Measurements from ENCODE around the gene OR5M10.
"Not testable (repeated sequence)": the region's sequence is repeated elsewhere in the genome, so short reads cannot be mapped to it uniquely, and the experiment has no call there.

Gene OR5M10

GRCh38 chr11:56577621-56578020 lies at the start of gene OR5M10:
TSS of gene OR5M10 (minus strand) at chr11:56577721. CDS start at chr11:56577721, 0 bp downstream.
- DNase-seq (ENCODE audit: low spot score) = no peak

- no peak for DNase-seq (ENCODE audit: low spot score)
Measured at GRCh38 chr11:56625946-56626345, 48.4 kb upstream of the OR5M10 start.

- DNase-seq (ENCODE audit: low spot score) = peak; percentile 26
Measured at GRCh38 chr11:56624661-56625110, 47.2 kb upstream of the OR5M10 start.

- no peak for DNase-seq (ENCODE audit: low spot score)
Measured at GRCh38 chr11:56611174-56611573, 33.7 kb upstream of the OR5M10 start.

GRCh38 chr11:56592088-56592717 lies 14.7 kb upstream of the OR5M10 start:
- DNase-seq (ENCODE audit: low spot score) = not testable (repeated sequence)

- DNase-seq (ENCODE audit: low spot score) = no peak
Measured at GRCh38 chr11:56558574-56558973, 18.9 kb downstream of the OR5M10 start.

GRCh38 chr11:56554691-56555090 lies 22.8 kb downstream of the OR5M10 start:
- not testable (repeated sequence) for DNase-seq (ENCODE audit: low spot score)

- DNase-seq (ENCODE audit: low spot score) = no peak
Measured at GRCh38 chr11:56545531-56545930, 32.0 kb downstream of the OR5M10 start.

- no peak for DNase-seq (ENCODE audit: low spot score)
Measured at GRCh38 chr11:56543739-56544138, 33.8 kb downstream of the OR5M10 start.

GRCh38 chr11:56543157-56543556 lies 34.4 kb downstream of the OR5M10 start, which contains the start of gene OR5M11:
TSS of gene OR5M11 (minus strand) at chr11:56543257. CDS start at chr11:56543257, 0 bp downstream.
- DNase-seq (ENCODE audit: low spot score) = no peak

GRCh38 chr11:56533054-56533740 lies 44.3 kb downstream of the OR5M10 start:
- no peak for DNase-seq (ENCODE audit: low spot score)

- no peak for DNase-seq (ENCODE audit: low spot score)
Measured at GRCh38 chr11:56531856-56532255, 45.7 kb downstream of the OR5M10 start.

Data from hepatic stellate cell (primary cell).